HEK293 (cell line): ENCODE data around the gene TRPV5.

Experiments
- ZBTB17 ChIP-seq: fragments of 450-650 bp; formaldehyde crosslinking; IDR thresholded peaks from 2 replicates; pipeline ENCODE4 v1.5.1; 2016; ENCODE audit warnings: missing biosample characterization, missing genetic modification characterization
- ZFP37 ChIP-seq: fragments of 450-650 bp; formaldehyde crosslinking; IDR thresholded peaks from 2 replicates; pipeline ENCODE4 v1.5.1; 2016; ENCODE audit warnings: missing biosample characterization, missing genetic modification characterization
- ZNF23 ChIP-seq: fragments of 450-650 bp; formaldehyde crosslinking; IDR thresholded peaks from 2 replicates; pipeline ENCODE4 v1.5.1; 2016; ENCODE audit warnings: missing biosample characterization, missing genetic modification characterization, borderline replicate concordance
- ZNF239 ChIP-seq: fragments of 450-650 bp; formaldehyde crosslinking; IDR thresholded peaks from 2 replicates; pipeline ENCODE4 v1.5.1; 2016; ENCODE audit warnings: missing biosample characterization, missing genetic modification characterization
- ZNF747 ChIP-seq: fragments of 450-650 bp; formaldehyde crosslinking; IDR thresholded peaks from 2 replicates; pipeline ENCODE4 v1.5.1; 2016; ENCODE audit warnings: missing biosample characterization, missing genetic modification characterization
- ZNF776 ChIP-seq: fragments of 450-650 bp; formaldehyde crosslinking; IDR thresholded peaks from 2 replicates; pipeline ENCODE4 v1.5.0; 2017; ENCODE audit warnings: missing biosample characterization, missing genetic modification characterization, borderline replicate concordance
- TF ChIP-seq, protein P1 (sequence below): fragments of 450-650 bp; formaldehyde crosslinking; IDR thresholded peaks from 2 replicates; pipeline ENCODE4 v1.5.1; 2016; ENCODE audit warnings: missing biosample characterization, missing genetic modification characterization
- TF ChIP-seq, protein P2 (sequence below): fragments of 450-650 bp; formaldehyde crosslinking; IDR thresholded peaks from 2 replicates; pipeline ENCODE4 v1.5.1; 2016; ENCODE audit warnings: missing biosample characterization, missing genetic modification characterization
- TF ChIP-seq, protein P3 (sequence below): fragments of 450-650 bp; formaldehyde crosslinking; IDR thresholded peaks from 2 replicates; pipeline ENCODE4 v1.5.1; 2016; ENCODE audit warnings: missing biosample characterization, missing genetic modification characterization
- TF ChIP-seq, protein P4 (sequence below): sonication (generic); formaldehyde crosslinking; IDR thresholded peaks from 2 replicates; pipeline ENCODE4 v1.8.1; 2022; ENCODE audit warnings: mild to moderate bottlenecking, moderate library complexity, missing genetic modification reagents
- TF ChIP-seq, protein P5 (sequence below): fragments of 450-650 bp; formaldehyde crosslinking; IDR thresholded peaks from 2 replicates; pipeline ENCODE4 v1.5.1; 2016; ENCODE audit warnings: missing biosample characterization, missing genetic modification characterization, low read depth

DNA sequence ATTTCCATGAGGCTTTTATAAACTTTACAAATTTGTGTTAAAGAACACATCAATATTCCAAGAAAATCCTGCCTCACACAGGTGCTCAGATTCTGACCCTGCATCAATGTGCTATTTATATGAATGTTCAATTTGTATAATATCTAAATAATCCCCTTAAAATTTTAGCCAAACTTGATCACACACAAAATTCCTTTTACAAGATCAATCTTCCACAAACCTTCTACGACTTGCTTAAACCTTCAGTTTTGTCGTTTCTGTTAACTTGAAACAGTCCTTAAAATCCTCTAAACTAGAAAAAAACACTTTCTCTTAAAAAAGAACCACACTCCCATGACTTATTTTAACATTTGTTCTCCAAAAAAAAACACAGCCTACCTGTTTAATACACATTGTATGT is 27.8 kb downstream of the TRPV5 start:
- TF ChIP-seq, protein P1, sequence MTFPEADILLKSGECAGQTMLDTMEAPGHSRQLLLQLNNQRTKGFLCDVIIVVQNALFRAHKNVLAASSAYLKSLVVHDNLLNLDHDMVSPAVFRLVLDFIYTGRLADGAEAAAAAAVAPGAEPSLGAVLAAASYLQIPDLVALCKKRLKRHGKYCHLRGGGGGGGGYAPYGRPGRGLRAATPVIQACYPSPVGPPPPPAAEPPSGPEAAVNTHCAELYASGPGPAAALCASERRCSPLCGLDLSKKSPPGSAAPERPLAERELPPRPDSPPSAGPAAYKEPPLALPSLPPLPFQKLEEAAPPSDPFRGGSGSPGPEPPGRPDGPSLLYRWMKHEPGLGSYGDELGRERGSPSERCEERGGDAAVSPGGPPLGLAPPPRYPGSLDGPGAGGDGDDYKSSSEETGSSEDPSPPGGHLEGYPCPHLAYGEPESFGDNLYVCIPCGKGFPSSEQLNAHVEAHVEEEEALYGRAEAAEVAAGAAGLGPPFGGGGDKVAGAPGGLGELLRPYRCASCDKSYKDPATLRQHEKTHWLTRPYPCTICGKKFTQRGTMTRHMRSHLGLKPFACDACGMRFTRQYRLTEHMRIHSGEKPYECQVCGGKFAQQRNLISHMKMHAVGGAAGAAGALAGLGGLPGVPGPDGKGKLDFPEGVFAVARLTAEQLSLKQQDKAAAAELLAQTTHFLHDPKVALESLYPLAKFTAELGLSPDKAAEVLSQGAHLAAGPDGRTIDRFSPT = no peak
- TF ChIP-seq, protein P2, sequence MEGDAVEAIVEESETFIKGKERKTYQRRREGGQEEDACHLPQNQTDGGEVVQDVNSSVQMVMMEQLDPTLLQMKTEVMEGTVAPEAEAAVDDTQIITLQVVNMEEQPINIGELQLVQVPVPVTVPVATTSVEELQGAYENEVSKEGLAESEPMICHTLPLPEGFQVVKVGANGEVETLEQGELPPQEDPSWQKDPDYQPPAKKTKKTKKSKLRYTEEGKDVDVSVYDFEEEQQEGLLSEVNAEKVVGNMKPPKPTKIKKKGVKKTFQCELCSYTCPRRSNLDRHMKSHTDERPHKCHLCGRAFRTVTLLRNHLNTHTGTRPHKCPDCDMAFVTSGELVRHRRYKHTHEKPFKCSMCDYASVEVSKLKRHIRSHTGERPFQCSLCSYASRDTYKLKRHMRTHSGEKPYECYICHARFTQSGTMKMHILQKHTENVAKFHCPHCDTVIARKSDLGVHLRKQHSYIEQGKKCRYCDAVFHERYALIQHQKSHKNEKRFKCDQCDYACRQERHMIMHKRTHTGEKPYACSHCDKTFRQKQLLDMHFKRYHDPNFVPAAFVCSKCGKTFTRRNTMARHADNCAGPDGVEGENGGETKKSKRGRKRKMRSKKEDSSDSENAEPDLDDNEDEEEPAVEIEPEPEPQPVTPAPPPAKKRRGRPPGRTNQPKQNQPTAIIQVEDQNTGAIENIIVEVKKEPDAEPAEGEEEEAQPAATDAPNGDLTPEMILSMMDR (tag by site-specific recombination) = no peak
- TF ChIP-seq ZNF776 (tag by site-specific recombination) = no peak
- TF ChIP-seq, protein P3, sequence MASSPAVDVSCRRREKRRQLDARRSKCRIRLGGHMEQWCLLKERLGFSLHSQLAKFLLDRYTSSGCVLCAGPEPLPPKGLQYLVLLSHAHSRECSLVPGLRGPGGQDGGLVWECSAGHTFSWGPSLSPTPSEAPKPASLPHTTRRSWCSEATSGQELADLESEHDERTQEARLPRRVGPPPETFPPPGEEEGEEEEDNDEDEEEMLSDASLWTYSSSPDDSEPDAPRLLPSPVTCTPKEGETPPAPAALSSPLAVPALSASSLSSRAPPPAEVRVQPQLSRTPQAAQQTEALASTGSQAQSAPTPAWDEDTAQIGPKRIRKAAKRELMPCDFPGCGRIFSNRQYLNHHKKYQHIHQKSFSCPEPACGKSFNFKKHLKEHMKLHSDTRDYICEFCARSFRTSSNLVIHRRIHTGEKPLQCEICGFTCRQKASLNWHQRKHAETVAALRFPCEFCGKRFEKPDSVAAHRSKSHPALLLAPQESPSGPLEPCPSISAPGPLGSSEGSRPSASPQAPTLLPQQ (tag by site-specific recombination) = no peak
- TF ChIP-seq ZFP37 (tag by site-specific recombination) = no peak
- no peak for TF ChIP-seq ZNF747
- TF ChIP-seq, protein P4, sequence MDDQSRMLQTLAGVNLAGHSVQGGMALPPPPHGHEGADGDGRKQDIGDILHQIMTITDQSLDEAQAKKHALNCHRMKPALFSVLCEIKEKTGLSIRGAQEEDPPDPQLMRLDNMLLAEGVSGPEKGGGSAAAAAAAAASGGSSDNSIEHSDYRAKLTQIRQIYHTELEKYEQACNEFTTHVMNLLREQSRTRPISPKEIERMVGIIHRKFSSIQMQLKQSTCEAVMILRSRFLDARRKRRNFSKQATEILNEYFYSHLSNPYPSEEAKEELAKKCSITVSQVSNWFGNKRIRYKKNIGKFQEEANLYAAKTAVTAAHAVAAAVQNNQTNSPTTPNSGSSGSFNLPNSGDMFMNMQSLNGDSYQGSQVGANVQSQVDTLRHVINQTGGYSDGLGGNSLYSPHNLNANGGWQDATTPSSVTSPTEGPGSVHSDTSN = no peak
- no peak for TF ChIP-seq ZNF239 (tag by site-specific recombination)
- TF ChIP-seq, protein P5, sequence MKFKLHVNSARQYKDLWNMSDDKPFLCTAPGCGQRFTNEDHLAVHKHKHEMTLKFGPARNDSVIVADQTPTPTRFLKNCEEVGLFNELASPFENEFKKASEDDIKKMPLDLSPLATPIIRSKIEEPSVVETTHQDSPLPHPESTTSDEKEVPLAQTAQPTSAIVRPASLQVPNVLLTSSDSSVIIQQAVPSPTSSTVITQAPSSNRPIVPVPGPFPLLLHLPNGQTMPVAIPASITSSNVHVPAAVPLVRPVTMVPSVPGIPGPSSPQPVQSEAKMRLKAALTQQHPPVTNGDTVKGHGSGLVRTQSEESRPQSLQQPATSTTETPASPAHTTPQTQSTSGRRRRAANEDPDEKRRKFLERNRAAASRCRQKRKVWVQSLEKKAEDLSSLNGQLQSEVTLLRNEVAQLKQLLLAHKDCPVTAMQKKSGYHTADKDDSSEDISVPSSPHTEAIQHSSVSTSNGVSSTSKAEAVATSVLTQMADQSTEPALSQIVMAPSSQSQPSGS (tag by site-specific recombination) = no peak
- no peak for TF ChIP-seq ZBTB17 (tag by site-specific recombination)
- no peak for TF ChIP-seq ZNF23 (tag by site-specific recombination)
